Measurements from ENCODE around the gene ERN2. TPM values are rescaled to one million over a fixed set of nuclear protein-coding genes. Genes with fewer than 3 reads are reported as not detected.

The ERN2 gene
- total and polyA plus RNA-seq, 2 of the 13 experiments (the other 11 are each of a cell fraction or from before 2014, with no cell fraction given): 2.2 to 3.5 TPM

- TF ChIP-seq, protein P1, sequence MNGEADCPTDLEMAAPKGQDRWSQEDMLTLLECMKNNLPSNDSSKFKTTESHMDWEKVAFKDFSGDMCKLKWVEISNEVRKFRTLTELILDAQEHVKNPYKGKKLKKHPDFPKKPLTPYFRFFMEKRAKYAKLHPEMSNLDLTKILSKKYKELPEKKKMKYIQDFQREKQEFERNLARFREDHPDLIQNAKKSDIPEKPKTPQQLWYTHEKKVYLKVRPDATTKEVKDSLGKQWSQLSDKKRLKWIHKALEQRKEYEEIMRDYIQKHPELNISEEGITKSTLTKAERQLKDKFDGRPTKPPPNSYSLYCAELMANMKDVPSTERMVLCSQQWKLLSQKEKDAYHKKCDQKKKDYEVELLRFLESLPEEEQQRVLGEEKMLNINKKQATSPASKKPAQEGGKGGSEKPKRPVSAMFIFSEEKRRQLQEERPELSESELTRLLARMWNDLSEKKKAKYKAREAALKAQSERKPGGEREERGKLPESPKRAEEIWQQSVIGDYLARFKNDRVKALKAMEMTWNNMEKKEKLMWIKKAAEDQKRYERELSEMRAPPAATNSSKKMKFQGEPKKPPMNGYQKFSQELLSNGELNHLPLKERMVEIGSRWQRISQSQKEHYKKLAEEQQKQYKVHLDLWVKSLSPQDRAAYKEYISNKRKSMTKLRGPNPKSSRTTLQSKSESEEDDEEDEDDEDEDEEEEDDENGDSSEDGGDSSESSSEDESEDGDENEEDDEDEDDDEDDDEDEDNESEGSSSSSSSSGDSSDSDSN (CRISPR knock-in tag; IDR thresholded peaks at IDR 0.05): no peak
- TF ChIP-seq THYN1 (CRISPR knock-in tag; IDR thresholded peaks at IDR 0.05; ENCODE audit: borderline replicate concordance, low read depth): no peak
- no peak for TF ChIP-seq FOSL1 (CRISPR knock-in tag; IDR thresholded peaks at IDR 0.05; ENCODE audit: borderline replicate concordance)
- no peak for TF ChIP-seq ZMYM2 (CRISPR knock-in tag; IDR thresholded peaks at IDR 0.05)
- no peak for TF ChIP-seq IKZF4 (CRISPR knock-in tag; IDR thresholded peaks at IDR 0.05; ENCODE audit: borderline replicate concordance, low read depth, not compliant biosample characterization)
- no peak for TF ChIP-seq ZBTB7B (CRISPR knock-in tag; IDR thresholded peaks at IDR 0.05)
- TF ChIP-seq, protein P2, sequence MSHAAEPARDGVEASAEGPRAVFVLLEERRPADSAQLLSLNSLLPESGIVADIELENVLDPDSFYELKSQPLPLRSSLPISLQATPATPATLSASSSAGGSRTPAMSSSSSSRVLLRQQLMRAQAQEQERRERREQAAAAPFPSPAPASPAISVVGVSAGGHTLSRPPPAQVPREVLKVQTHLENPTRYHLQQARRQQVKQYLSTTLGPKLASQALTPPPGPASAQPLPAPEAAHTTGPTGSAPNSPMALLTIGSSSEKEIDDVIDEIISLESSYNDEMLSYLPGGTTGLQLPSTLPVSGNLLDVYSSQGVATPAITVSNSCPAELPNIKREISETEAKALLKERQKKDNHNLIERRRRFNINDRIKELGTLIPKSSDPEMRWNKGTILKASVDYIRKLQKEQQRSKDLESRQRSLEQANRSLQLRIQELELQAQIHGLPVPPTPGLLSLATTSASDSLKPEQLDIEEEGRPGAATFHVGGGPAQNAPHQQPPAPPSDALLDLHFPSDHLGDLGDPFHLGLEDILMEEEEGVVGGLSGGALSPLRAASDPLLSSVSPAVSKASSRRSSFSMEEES (CRISPR knock-in tag; IDR thresholded peaks at IDR 0.05): no peak
- TF ChIP-seq, protein P3, sequence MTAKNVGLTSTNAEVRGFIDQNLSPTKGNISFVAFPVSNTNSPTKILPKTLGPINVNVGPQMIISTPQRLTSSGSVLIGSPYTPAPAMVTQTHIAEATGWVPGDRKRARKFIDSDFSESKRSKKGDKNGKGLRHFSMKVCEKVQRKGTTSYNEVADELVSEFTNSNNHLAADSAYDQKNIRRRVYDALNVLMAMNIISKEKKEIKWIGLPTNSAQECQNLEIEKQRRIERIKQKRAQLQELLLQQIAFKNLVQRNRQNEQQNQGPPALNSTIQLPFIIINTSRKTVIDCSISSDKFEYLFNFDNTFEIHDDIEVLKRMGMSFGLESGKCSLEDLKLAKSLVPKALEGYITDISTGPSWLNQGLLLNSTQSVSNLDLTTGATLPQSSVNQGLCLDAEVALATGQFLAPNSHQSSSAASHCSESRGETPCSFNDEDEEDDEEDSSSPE (CRISPR knock-in tag; IDR thresholded peaks at IDR 0.05): 0 out of 2 replicates have a peak, but pooled peaks have one; percentile 30
- TF ChIP-seq ZFP36 (IDR thresholded peaks at IDR 0.05; ENCODE audit: borderline replicate concordance, low read depth, low read length, partially characterized antibody): no peak
- TF ChIP-seq TCF7L2 (IDR thresholded peaks at IDR 0.05; ENCODE audit: low read depth, low read length): no peak
- TF ChIP-seq HNF4A (CRISPR knock-in tag; IDR thresholded peaks at IDR 0.05): peak; percentile 57
- TF ChIP-seq ZSCAN5A (CRISPR knock-in tag; IDR thresholded peaks at IDR 0.05; ENCODE audit: borderline replicate concordance): no peak
- TF ChIP-seq, protein P4, sequence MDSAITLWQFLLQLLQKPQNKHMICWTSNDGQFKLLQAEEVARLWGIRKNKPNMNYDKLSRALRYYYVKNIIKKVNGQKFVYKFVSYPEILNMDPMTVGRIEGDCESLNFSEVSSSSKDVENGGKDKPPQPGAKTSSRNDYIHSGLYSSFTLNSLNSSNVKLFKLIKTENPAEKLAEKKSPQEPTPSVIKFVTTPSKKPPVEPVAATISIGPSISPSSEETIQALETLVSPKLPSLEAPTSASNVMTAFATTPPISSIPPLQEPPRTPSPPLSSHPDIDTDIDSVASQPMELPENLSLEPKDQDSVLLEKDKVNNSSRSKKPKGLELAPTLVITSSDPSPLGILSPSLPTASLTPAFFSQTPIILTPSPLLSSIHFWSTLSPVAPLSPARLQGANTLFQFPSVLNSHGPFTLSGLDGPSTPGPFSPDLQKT (CRISPR knock-in tag; IDR thresholded peaks at IDR 0.05; ENCODE audit: borderline replicate concordance): no peak
- TF ChIP-seq ZNF709 (CRISPR knock-in tag; IDR thresholded peaks at IDR 0.05): no peak
- TF ChIP-seq ZNF331 (CRISPR knock-in tag; IDR thresholded peaks at IDR 0.05): no peak
- TF ChIP-seq ZNF274 (CRISPR knock-in tag; IDR thresholded peaks at IDR 0.05): no peak
- TF ChIP-seq MAZ (IDR thresholded peaks at IDR 0.05; ENCODE audit: borderline replicate concordance, low read depth, low read length): no peak
- no peak for TF ChIP-seq MAZ (CRISPR knock-in tag; IDR thresholded peaks at IDR 0.05; ENCODE audit: low read depth)
- no peak for TF ChIP-seq RARG (CRISPR knock-in tag; IDR thresholded peaks at IDR 0.05; ENCODE audit: low read depth)
- no peak for TF ChIP-seq ZNF382 (CRISPR knock-in tag; IDR thresholded peaks at IDR 0.05; ENCODE audit: borderline replicate concordance)
- TF ChIP-seq ZNF44 (CRISPR knock-in tag; IDR thresholded peaks at IDR 0.05): no peak
- TF ChIP-seq NR3C1 (CRISPR knock-in tag; IDR thresholded peaks at IDR 0.05): no peak
- TF ChIP-seq SKI (IDR thresholded peaks at IDR 0.05; ENCODE audit: partially characterized antibody): no peak
Measured at GRCh38 chr16:23676924-23677480, 36.0 kb downstream of the ERN2 start (continued).

All from HepG2 (cell line).